GM18502 (cell line): ENCODE measurements around the gene SLC5A11.
"Not testable (repeated sequence)": the region's sequence is repeated elsewhere in the genome, so short reads cannot be mapped to it uniquely, and the experiment has no call there.

Experiments used
- ATAC-seq: cut with Tn5 transposase; IDR thresholded peaks from one replicate; pipeline ENCODE4 v1.9.1; 2021; ENCODE audit warnings: mild to moderate bottlenecking; ENCODE audit not compliant: unreplicated experiment, poor library complexity

SLC5A11 gene

GRCh38 chr16:24834459-24835335 lies 11.1 kb upstream of the SLC5A11 start:
- ATAC-seq: no peak

- no peak for ATAC-seq
These were observed 8.9 kb upstream of the SLC5A11 start for GRCh38 chr16:24836836-24837235.

GRCh38 chr16:24837969-24838368 lies 7.8 kb upstream of the SLC5A11 start:
- ATAC-seq: no peak

- ATAC-seq: no peak
These were observed 7.1 kb upstream of the SLC5A11 start for GRCh38 chr16:24838554-24839266.

GRCh38 chr16:24839347-24839972 lies 6.3 kb upstream of the SLC5A11 start:
- no peak for ATAC-seq

- no peak for ATAC-seq
These were observed 4.5 kb upstream of the SLC5A11 start for GRCh38 chr16:24841291-24841690.

GRCh38 chr16:24844101-24845030 lies 1.4 kb upstream of the SLC5A11 start:
- no peak for ATAC-seq

GRCh38 chr16:24845031-24845365 lies 765 bp upstream of the SLC5A11 start:
- not testable (repeated sequence) for ATAC-seq

GRCh38 chr16:24846548-24847357 lies 990 bp downstream of the SLC5A11 start:
- no peak for ATAC-seq

GRCh38 chr16:24847358-24847664 lies 1.5 kb downstream of the SLC5A11 start:
- no peak for ATAC-seq

- no peak for ATAC-seq
These were observed 2.3 kb downstream of the SLC5A11 start for GRCh38 chr16:24848065-24848464.

- no peak for ATAC-seq
These were observed 3.9 kb downstream of the SLC5A11 start for GRCh38 chr16:24849641-24850040.

GRCh38 chr16:24850289-24850938 lies 4.7 kb downstream of the SLC5A11 start:
- ATAC-seq: no peak

- ATAC-seq: no peak
These were observed 5.9 kb downstream of the SLC5A11 start for GRCh38 chr16:24851700-24852099.

- ATAC-seq: no peak
These were observed 6.5 kb downstream of the SLC5A11 start for GRCh38 chr16:24852281-24852721.

GRCh38 chr16:24853169-24853824 lies 7.5 kb downstream of the SLC5A11 start:
- no peak for ATAC-seq

GRCh38 chr16:24853830-24854229 lies 8.1 kb downstream of the SLC5A11 start:
- no peak for ATAC-seq

GRCh38 chr16:24854607-24855171 lies 8.9 kb downstream of the SLC5A11 start:
- ATAC-seq: no peak
